H1 (cell line): ENCODE data around the gene MGAT4B. TPM values are rescaled to one million over a fixed set of nuclear protein-coding genes. Genes with fewer than 3 reads are reported as not detected.

ENCODE experiments used
- CTCF ChIA-PET: fragments of 300-600 bp; sonication (Branson Sonifier 250); formaldehyde crosslinking; loops from one replicate; lab custom pipeline; 2021; ENCODE audit not compliant: partially characterized antibody; lab: Charles Lee
- POLR2A ChIA-PET: fragments of 300-600 bp; sonication (Branson Sonifier 250); formaldehyde crosslinking; loops from one replicate; lab custom pipeline; 2021; ENCODE audit warnings: inconsistent platforms; ENCODE audit not compliant: partially characterized antibody; lab: Charles Lee
- DNase-seq, 2 experiments: peaks; one replicate each; pipeline versions ENCODE4 v3.0.0 to v3.0.0-alpha.2; 2010 to 2022; ENCODE audit warnings: low spot score in 2 of 2, low read depth in 1 of 2, mixed read lengths in 1 of 2
- FAIRE-seq: peaks from 2 replicates; lab custom pipeline; 2011; peaks lifted over from hg19 to GRCh38; lab: Jason Lieb, UNC
- H2AFZ ChIP-seq: 2 replicates; pipeline ENCODE4 v1.8.1; 2012; ENCODE audit warnings: low read length, inconsistent platforms
- H2AK5ac ChIP-seq: 2 replicates; pipeline ENCODE4 v1.6.1; 2013; ENCODE audit warnings: low read depth, low read length
- H2BK120ac ChIP-seq: replicated peaks from 2 replicates; pipeline ENCODE3; 2013; ENCODE audit warnings: low read depth, low read length, inconsistent platforms
- H2BK12ac ChIP-seq: 2 replicates; pipeline ENCODE4 v1.6.1; 2013; ENCODE audit warnings: low read depth, low read length
- H2BK15ac ChIP-seq: 2 replicates; pipeline ENCODE4 v1.6.1; 2013; ENCODE audit warnings: low read length
- H2BK20ac ChIP-seq: 2 replicates; pipeline ENCODE4 v1.6.1; 2013; ENCODE audit warnings: low read length
- H2BK5ac ChIP-seq: 2 replicates; pipeline ENCODE4 v1.6.1; 2013; ENCODE audit warnings: low read depth, low read length
- H3K14ac ChIP-seq: 2 replicates; pipeline ENCODE4 v1.6.1; 2013; ENCODE audit warnings: inconsistent platforms; ENCODE audit not compliant: insufficient read length
- H3K18ac ChIP-seq: 2 replicates; pipeline ENCODE4 v1.6.1; 2013; ENCODE audit warnings: low read length; ENCODE audit errors: extremely low read depth
- H3K23ac ChIP-seq: 2 replicates; pipeline ENCODE4 v1.6.1; 2013; ENCODE audit warnings: inconsistent platforms; ENCODE audit not compliant: insufficient read length
- H3K23me2 ChIP-seq: 2 replicates; pipeline ENCODE4 v1.6.1; 2013; ENCODE audit warnings: low read depth, low read length
- H3K27ac ChIP-seq: 2 replicates; pipeline ENCODE4 v1.6.1; 2011; ENCODE audit warnings: low read depth, low read length, inconsistent platforms
- H3K27me3 ChIP-seq, 4 experiments: replicated peaks in 1 of 4; 1 replicate in 1 of 4; 2 replicates in 3 of 4; pipeline versions ENCODE4 v1.6.1 to v1.8.1; 2011 to 2013; ENCODE audit warnings: low read length in 3 of 4, mild to moderate bottlenecking in 3 of 4, inconsistent platforms in 2 of 4, mixed read lengths in 2 of 4, moderate library complexity in 1 of 4; ENCODE audit not compliant: control insufficient read depth in 3 of 4, insufficient read depth in 3 of 4; ENCODE audit errors: extremely low read depth in 1 of 4
- H3K36me3 ChIP-seq, 4 experiments: 2 replicates each; pipeline versions ENCODE4 v1.6.1 to v1.8.1; 2011 to 2013; ENCODE audit warnings: mild to moderate bottlenecking in 4 of 4, low read length in 3 of 4, moderate library complexity in 2 of 4, control low read depth in 1 of 4, inconsistent platforms in 1 of 4; ENCODE audit not compliant: insufficient read depth in 4 of 4, control insufficient read depth in 2 of 4
- H3K4ac ChIP-seq: replicated peaks from 2 replicates; pipeline ENCODE3; 2013; ENCODE audit warnings: low read length, low read depth, mixed read lengths, inconsistent platforms; ENCODE audit not compliant: insufficient read length
- H3K4me1 ChIP-seq, 4 experiments: replicated peaks in 1 of 4; 1 replicate in 1 of 4; 2 replicates in 3 of 4; pipeline versions ENCODE4 v1.6.1 to v1.8.1; 2011 to 2013; ENCODE audit warnings: low read length in 3 of 4, inconsistent platforms in 2 of 4, mixed read lengths in 1 of 4; ENCODE audit not compliant: insufficient read depth in 4 of 4, control insufficient read depth in 3 of 4
- H3K4me2 ChIP-seq, 2 experiments: 2 replicates each; pipeline versions ENCODE4 v1.6.1 to v1.8.1; 2011 to 2013; ENCODE audit warnings: low read depth in 2 of 2, low read length in 2 of 2, control low read depth in 1 of 2, inconsistent platforms in 1 of 2, mild to moderate bottlenecking in 1 of 2; ENCODE audit not compliant: insufficient read depth in 1 of 2
- H3K4me3 ChIP-seq, 4 experiments: fragments of 200-600, 300-600 bp in 1 of 4; sonication (generic), shearing (Covaris generic), sonication (Bioruptor Twin) in 1 of 4; 2 replicates each; pipeline versions ENCODE4 v1.5.1 to v1.8.1; 2011 to 2016; ENCODE audit warnings: low read length in 4 of 4, low read depth in 3 of 4, control low read depth in 2 of 4, inconsistent platforms in 2 of 4, mild to moderate bottlenecking in 2 of 4, mixed read lengths in 1 of 4, moderate library complexity in 1 of 4; ENCODE audit not compliant: insufficient read depth in 2 of 4; ENCODE audit errors: extremely low read depth in 1 of 4
- H3K56ac ChIP-seq: replicated peaks from 2 replicates; pipeline ENCODE3; 2013; ENCODE audit warnings: low read depth, mild to moderate bottlenecking, mixed read lengths, low read length, inconsistent platforms; ENCODE audit not compliant: insufficient read length
- H3K79me1 ChIP-seq: 2 replicates; pipeline ENCODE4 v1.6.1; 2013; ENCODE audit warnings: low read depth, low read length, control low read depth
- H3K79me2 ChIP-seq, 2 experiments: 2 replicates each; pipeline versions ENCODE4 v1.6.1 to v1.8.1; 2012 to 2013; ENCODE audit warnings: low read length in 2 of 2, mild to moderate bottlenecking in 2 of 2, inconsistent platforms in 1 of 2; ENCODE audit not compliant: insufficient read depth in 2 of 2, control insufficient read depth in 1 of 2
- H3K9ac ChIP-seq, 4 experiments: replicated peaks in 1 of 4; 1 replicate in 1 of 4; 2 replicates in 3 of 4; pipeline versions ENCODE4 v1.6.1 to v1.8.1; 2011 to 2013; ENCODE audit warnings: low read depth in 3 of 4, low read length in 3 of 4, control low read depth in 2 of 4, mild to moderate bottlenecking in 2 of 4, moderate library complexity in 2 of 4, inconsistent platforms in 1 of 4; ENCODE audit errors: extremely low read depth in 1 of 4
- H3K9me3 ChIP-seq, 2 experiments: 2 replicates each; pipeline versions ENCODE4 v1.6.1 to v1.8.1; 2012 to 2013; ENCODE audit warnings: mild to moderate bottlenecking in 2 of 2, moderate library complexity in 2 of 2, control low read depth in 1 of 2, inconsistent platforms in 1 of 2, low read depth in 1 of 2, low read length in 1 of 2, mixed read lengths in 1 of 2; ENCODE audit not compliant: insufficient read depth in 2 of 2
- H4K20me1 ChIP-seq, 2 experiments: replicated peaks in 1 of 2; 2 replicates each; pipeline versions ENCODE3 to v1.8.1; 2011 to 2013; ENCODE audit warnings: inconsistent platforms in 2 of 2, low read length in 2 of 2, mild to moderate bottlenecking in 1 of 2; ENCODE audit not compliant: insufficient read depth in 2 of 2, control insufficient read depth in 1 of 2
- H4K5ac ChIP-seq: 2 replicates; pipeline ENCODE4 v1.6.1; 2013; ENCODE audit warnings: low read length, low read depth, mixed read lengths, inconsistent platforms; ENCODE audit not compliant: insufficient read length
- H4K8ac ChIP-seq: 2 replicates; pipeline ENCODE4 v1.8.0; 2013; ENCODE audit warnings: mild to moderate bottlenecking, moderate library complexity, low read length, inconsistent platforms; ENCODE audit not compliant: insufficient read depth; ENCODE audit errors: extremely low read depth
- H4K91ac ChIP-seq: replicated peaks from 2 replicates; pipeline ENCODE3; 2013; ENCODE audit warnings: low read length, mixed read lengths, inconsistent platforms; ENCODE audit not compliant: insufficient read length
- ATF3 ChIP-seq: IDR thresholded peaks from 2 replicates; pipeline ENCODE4 v1.6.1; 2011; ENCODE audit warnings: low read depth, mild to moderate bottlenecking, low read length; ENCODE audit not compliant: insufficient read depth
- CHD1 ChIP-seq: IDR thresholded peaks from 2 replicates; pipeline ENCODE4 v1.6.1; 2012; ENCODE audit warnings: low read depth, low read length, improper control_type of control experiment
- HDAC6 ChIP-seq: IDR thresholded peaks from one replicate; pipeline ENCODE4 v1.7.1; 2012; ENCODE audit warnings: low read depth, mild to moderate bottlenecking, inconsistent platforms, low read length, moderate library complexity
- SP1 ChIP-seq: IDR thresholded peaks from 2 replicates; pipeline ENCODE4 v1.6.1; 2011; ENCODE audit warnings: low read depth, low read length
- SUZ12 ChIP-seq: fragments of 200-600 bp; sonication (generic); IDR thresholded peaks from 2 replicates; pipeline ENCODE4 v1.6.1; 2012; ENCODE audit warnings: mild to moderate bottlenecking, inconsistent platforms, low read length, moderate library complexity, mixed read lengths
- TAF7 ChIP-seq: optimal IDR thresholded peaks from 2 replicates; pipeline ENCODE3; 2011; ENCODE audit warnings: low read depth, mild to moderate bottlenecking, inconsistent platforms, low read length, moderate library complexity, borderline replicate concordance
- ZNF274 ChIP-seq: IDR thresholded peaks from 2 replicates; pipeline ENCODE4 v1.7.0; 2012; ENCODE audit warnings: low read length, borderline replicate concordance; ENCODE audit errors: extremely low read depth
- WGBS, 2 experiments: shearing (Covaris generic) in 1 of 2; methylation state at CpG; one replicate each; pipeline versions ENCODE4 v1.1.6 to v1.1.7; 2013 to 2015; ENCODE audit warnings: low lambda C conversion rate in 2 of 2, mixed read lengths in 2 of 2, inconsistent platforms in 1 of 2, low coverage in 1 of 2, missing lambda C conversion rate in 1 of 2; ENCODE audit not compliant: insufficient replicate concordance in 2 of 2, insufficient coverage in 1 of 2, insufficient read length in 1 of 2; ENCODE audit errors: extremely low coverage in 1 of 2, missing lambda C conversion rate in 1 of 2; 5-methylcytosine and 5-hydroxymethylcytosine counted together
- polyA plus RNA-seq, 7 experiments: library from polyadenylated mRNA; depleted of rRNA in 3 of 7; stranded (reverse) in 5 of 7; unstranded in 2 of 7; fragments of >200 nt in 5 of 7; fragments of 200-250 nt in 2 of 7; gene quantifications; 1 replicate in 5 of 7; 2 replicates in 1 of 7; 4 replicates in 1 of 7; pipeline versions ENCODE4 v1.2.1 to v1.2.3, GENCODE V29; 2011 to 2013; ENCODE audit warnings: missing spikeins in 2 of 7, mixed read lengths in 2 of 7
- total RNA-seq: library from RNA; stranded (reverse); fragmentation: NEBNext Ultra II Directional; extraction: Animal tissue kit (Norgen Biotek cat#: 25700); gene quantifications from 2 replicates; pipeline ENCODE4 v1.2.1, GENCODE V29; 2021

Gene MGAT4B
- total and polyA plus RNA-seq, 2 of the 8 experiments (the other 6 are each of a cell fraction or from before 2014, with no cell fraction given), result 116 to 128 TPM

GRCh38 chr5:179758955-179759354, 47.7 kb downstream of the MGAT4B start:
- no peak for TF ChIP-seq CHD1
- TF ChIP-seq SUZ12, result no peak
- no peak for TF ChIP-seq SP1
- TF ChIP-seq ZNF274, result no peak
- no peak for TF ChIP-seq TAF7
- TF ChIP-seq ATF3, result no peak
- TF ChIP-seq HDAC6, result no peak
- no peak overlapping the region for H3K23ac ChIP-seq
- no peaks in the 10 kb centered on the region for H3K9me3 ChIP-seq
- H2BK20ac ChIP-seq, result no peak overlapping the region
- ChIA-PET POLR2A (interaction anchor here (0.6 to 2.6 kb wide), 3 partner anchors 12 to 135 kb away, joined by 3 to 8 read pairs (median 4); partner anchors contain the start of gene HNRNPH1), CTCF (interaction anchor here (1.0 to 1.8 kb wide), 3 partner anchors 9 to 18 kb away, joined by 4 to 10 read pairs (median 5); no protein-coding TSS in a partner anchor)
- no peaks in the 10 kb centered on the region for H3K27me3 ChIP-seq
- H3K79me2 ChIP-seq, result peaks cover 3 to 81% of the 10 kb centered on the region in 2 experiments; a peak in 3 of 4 replicates
- no peak overlapping the region for H3K27ac ChIP-seq
- no peak overlapping the region for H2AFZ ChIP-seq
- H3K36me3 ChIP-seq, result no peaks in the 10 kb centered on the region
- H3K4me2 ChIP-seq, result no peak overlapping the region
- H2BK15ac ChIP-seq, result no peak overlapping the region
- no peak overlapping the region for H3K18ac ChIP-seq
- no peak overlapping the region for H4K8ac ChIP-seq
- peaks cover 8 to 25% (median 9%) of the 10 kb centered on the region in 4 experiments for H3K4me1 ChIP-seq
- no peak overlapping the region for H3K4me3 ChIP-seq
- H4K5ac ChIP-seq, result no peak overlapping the region
- no peaks in the 10 kb centered on the region for H3K23me2 ChIP-seq
- no peak for FAIRE-seq
- H4K20me1 ChIP-seq, result peaks cover 28 to 32% of the 10 kb centered on the region in 2 experiments
- H3K56ac ChIP-seq, result no peak overlapping the region
- H2BK5ac ChIP-seq, result no peak overlapping the region
- H4K91ac ChIP-seq, result no peak overlapping the region
- H3K9ac ChIP-seq, result no peak overlapping the region
- H3K14ac ChIP-seq, result no peak overlapping the region
- no peak for DNase-seq
- no peak overlapping the region for H2AK5ac ChIP-seq
- WGBS, 2 experiments, result 93% methylated on average over 8 of the region's 8 CpGs; no CpG with 5 or more reads in 1 of the 2 experiments
- peaks cover 26% of the 10 kb centered on the region for H3K79me1 ChIP-seq
- no peak overlapping the region for H2BK12ac ChIP-seq
- no peak overlapping the region for H3K4ac ChIP-seq
- H2BK120ac ChIP-seq, result no peak overlapping the region
